Omental fat pad (tissue), 4 donors: ENCODE data around the gene KSR2. TPM values are rescaled to one million over a fixed set of nuclear protein-coding genes. Genes with fewer than 3 reads are reported as not detected.

Source experiments
- ATAC-seq: fragments of 150-250 bp; one replicate; pipeline ENCODE4 v1.9.1; 2016; ENCODE audit warnings: mild to moderate bottlenecking, moderate library complexity; ENCODE audit not compliant: low FRiP score
- DNase-seq: peaks from one replicate; pipeline ENCODE4 v3.0.0-alpha.2; 2019; ENCODE audit warnings: low spot score
- total RNA-seq, 4 donors: library from RNA; depleted of rRNA; stranded (reverse); fragments of >200 nt; gene quantifications; one replicate each; pipeline ENCODE4 v1.1.0, GENCODE V29; 2016
- TF ChIP-seq, protein P1 (sequence below), 3 donors: fragments of 450-650 bp; IDR thresholded peaks; one replicate each; pipeline ENCODE4 v1.5.1; 2016 to 2017; ENCODE audit warnings: antibody characterized with exemption in 3 of 3, mild to moderate bottlenecking in 3 of 3, moderate library complexity in 2 of 3

Gene KSR2
- total RNA-seq, 4 donors from 2014 or later = under 0.01 to 0.16 (median under 0.01) TPM; not detected in 1

DNA sequence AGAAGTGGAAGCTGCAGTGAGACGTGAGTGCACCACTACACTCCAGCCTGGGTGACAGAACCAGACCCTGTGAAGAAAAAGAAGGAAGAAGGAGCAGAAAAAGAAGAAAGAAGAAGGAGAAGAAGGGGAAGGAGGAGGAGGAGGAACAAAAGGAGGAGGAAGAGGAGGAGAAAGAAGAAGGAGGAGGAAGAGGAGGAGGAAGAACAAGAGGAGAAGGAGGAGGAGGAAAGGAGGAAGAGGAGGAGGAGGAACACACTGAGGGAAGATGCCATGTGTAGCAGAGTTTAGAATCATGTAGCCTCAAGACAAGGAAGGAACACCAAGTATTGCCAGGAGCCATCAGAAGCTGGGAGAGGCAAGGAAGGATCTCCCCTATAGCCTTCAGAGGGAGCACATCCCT is 241.5 kb downstream of the KSR2 start:
- no peak for DNase-seq
- ATAC-seq = no peak
- TF ChIP-seq, protein P1, sequence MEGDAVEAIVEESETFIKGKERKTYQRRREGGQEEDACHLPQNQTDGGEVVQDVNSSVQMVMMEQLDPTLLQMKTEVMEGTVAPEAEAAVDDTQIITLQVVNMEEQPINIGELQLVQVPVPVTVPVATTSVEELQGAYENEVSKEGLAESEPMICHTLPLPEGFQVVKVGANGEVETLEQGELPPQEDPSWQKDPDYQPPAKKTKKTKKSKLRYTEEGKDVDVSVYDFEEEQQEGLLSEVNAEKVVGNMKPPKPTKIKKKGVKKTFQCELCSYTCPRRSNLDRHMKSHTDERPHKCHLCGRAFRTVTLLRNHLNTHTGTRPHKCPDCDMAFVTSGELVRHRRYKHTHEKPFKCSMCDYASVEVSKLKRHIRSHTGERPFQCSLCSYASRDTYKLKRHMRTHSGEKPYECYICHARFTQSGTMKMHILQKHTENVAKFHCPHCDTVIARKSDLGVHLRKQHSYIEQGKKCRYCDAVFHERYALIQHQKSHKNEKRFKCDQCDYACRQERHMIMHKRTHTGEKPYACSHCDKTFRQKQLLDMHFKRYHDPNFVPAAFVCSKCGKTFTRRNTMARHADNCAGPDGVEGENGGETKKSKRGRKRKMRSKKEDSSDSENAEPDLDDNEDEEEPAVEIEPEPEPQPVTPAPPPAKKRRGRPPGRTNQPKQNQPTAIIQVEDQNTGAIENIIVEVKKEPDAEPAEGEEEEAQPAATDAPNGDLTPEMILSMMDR (IDR thresholded peaks at IDR 0.05) = no peak

DNA sequence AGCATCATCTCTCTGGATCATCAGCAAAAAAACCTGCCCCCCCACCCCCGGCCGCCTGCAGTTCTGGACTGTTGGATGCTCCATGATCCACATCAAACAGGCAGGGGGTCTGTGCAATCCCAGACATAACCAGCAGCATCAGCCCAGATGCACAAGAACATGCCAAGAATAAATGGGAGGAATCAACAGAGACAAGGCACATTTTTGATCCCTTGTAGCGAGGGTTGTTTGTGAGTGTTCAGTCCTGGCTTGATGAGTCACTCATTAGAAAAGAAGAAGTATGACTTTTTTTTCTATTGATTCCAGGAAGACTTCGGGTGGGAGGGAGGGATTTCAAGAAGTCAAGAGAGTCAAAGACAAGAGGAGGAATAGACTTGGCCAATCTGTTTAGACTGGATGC is 244.2 kb downstream of the KSR2 start:
- no peak for DNase-seq
- ATAC-seq = no peak
- TF ChIP-seq, protein P1 (IDR thresholded peaks at IDR 0.05) = no peak

DNA sequence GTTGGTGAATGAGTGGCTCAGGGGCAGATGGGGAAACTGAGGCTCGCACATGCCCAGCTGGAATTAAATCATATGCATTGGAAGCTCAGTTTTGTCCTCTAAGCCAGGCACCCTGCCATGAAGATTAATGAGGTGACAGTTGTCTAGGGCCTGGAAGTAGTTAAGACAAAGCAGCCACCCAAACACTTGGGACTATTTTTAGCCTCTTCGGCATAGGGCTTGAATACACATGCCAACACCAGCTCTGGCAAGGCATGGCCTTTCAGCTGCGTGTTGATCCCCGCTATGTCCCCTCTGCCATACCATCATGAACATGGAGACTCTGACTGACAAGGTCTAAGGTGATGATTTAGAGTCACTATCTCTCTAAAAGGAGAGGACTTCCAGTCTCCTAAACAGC is 250.2 kb downstream of the KSR2 start:
- TF ChIP-seq, protein P1 (IDR thresholded peaks at IDR 0.05) = no peak
- DNase-seq = no peak
- no peak for ATAC-seq

DNA sequence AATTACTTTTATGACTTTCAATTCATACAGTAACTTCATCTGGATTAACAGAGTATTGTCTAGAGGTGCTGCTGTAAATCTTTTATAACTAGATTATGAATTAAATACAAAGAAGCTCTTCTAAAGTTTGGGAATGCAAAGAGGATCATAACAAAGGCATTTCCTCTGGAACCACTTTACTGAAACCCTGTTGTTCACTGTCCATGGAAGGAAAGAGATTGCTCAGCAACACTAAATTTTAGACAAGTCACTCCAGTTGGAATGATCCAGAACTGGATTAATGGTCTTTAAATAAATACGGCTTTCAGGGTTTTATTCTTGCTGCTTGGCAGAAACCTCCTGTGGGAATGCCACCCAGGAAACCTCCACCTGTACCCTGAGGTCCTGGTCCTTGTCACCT is 250.6 kb downstream of the KSR2 start:
- no peak for DNase-seq
- TF ChIP-seq, protein P1 (IDR thresholded peaks at IDR 0.05) = no peak
- ATAC-seq = no peak

DNA sequence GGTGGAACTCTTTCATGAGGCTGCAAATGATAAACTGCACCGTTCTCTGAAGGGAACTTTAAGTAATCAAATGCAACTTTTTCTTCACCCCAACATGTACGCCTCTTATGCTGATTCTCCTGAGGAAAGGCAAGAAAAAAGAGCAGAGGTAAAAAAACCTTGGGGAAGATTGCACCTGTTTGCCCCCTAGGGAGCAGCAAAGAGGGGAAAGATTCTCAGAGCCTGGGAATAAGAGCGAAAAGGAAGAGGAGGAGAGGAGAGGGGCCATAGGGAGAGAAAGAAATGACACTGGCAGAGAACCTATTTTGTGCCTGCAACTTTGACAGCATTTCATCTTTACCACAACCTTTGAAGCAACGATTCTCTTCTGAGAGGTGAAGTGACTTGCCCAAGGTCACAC is 254.6 kb downstream of the KSR2 start:
- TF ChIP-seq, protein P1 (IDR thresholded peaks at IDR 0.05) = no peak
- ATAC-seq = no peak
- DNase-seq = no peak

DNA sequence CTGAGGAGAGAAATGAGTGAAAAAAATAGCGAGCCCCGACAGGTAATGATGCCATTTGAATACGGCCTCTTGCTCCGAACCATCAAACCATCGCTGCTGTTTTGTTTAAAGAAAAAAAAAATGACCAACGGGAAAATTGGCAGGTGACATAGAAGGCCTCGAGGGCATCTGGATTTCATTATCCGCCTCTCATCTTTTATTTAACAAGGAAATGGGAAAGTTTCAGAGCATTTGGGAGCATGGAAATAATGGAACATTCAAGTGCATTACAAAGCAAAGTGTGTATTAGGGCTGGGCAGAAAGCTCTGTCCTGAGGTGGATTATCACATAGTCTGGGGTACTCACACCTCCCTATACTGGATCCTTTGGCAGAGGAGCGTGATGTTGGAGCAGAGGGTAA is 258.7 kb downstream of the KSR2 start:
- TF ChIP-seq, protein P1 (IDR thresholded peaks at IDR 0.05) = no peak
- ATAC-seq (no peak), DNase-seq (no peak)

DNA sequence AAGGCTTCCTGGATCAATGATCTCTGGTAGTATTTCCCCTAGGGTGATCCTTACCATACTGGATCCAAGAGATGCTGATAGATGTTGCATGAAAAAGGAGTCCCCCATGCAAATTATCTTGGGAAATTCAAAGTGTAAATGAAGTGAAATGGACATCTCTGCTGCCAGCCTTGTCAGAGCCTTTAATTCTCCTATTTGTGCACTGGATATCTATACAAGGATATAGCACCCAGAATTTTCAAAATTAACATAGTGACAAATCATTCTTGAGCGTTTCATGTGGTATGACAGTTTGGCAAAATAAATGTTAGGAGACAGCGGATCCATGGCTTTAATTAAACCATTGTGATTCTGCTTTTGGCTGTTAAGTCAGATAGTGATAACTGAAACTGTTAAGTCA is 260.9 kb downstream of the KSR2 start:
- ATAC-seq (no peak), DNase-seq (no peak)
- TF ChIP-seq, protein P1 (IDR thresholded peaks at IDR 0.05) = no peak
